GM18867 (cell line): ENCODE measurements around the gene CLDN4.
"Not testable (repeated sequence)": the region's sequence is repeated elsewhere in the genome, so short reads cannot be mapped to it uniquely, and the experiment has no call there.

ENCODE experiments used
- ATAC-seq: cut with Tn5 transposase; IDR thresholded peaks from one replicate; pipeline ENCODE4 v1.9.1; 2021; ENCODE audit warnings: mild to moderate bottlenecking, moderate library complexity; ENCODE audit not compliant: unreplicated experiment

CLDN4 gene

DNA sequence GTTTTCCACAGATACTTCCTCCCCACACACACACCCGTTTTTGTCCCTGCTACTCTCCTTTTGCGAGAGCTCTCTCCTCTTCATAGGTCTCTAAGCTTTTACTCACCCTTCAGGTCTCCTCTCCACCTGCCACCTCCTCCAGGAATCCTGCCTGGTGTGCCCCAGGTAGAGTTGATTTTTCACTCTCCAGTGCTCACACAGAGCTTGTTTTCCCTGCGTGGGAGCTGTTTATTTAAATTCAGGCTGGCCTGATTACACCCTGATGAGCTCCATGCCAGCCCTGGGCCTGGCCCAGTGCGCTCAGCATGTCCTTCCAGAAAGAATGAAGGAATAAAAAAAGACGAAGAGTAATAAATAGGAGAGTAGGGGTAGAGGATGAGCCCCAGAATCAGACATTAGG lies 7.5 kb upstream of the CLDN4 start:
- ATAC-seq = no peak

DNA sequence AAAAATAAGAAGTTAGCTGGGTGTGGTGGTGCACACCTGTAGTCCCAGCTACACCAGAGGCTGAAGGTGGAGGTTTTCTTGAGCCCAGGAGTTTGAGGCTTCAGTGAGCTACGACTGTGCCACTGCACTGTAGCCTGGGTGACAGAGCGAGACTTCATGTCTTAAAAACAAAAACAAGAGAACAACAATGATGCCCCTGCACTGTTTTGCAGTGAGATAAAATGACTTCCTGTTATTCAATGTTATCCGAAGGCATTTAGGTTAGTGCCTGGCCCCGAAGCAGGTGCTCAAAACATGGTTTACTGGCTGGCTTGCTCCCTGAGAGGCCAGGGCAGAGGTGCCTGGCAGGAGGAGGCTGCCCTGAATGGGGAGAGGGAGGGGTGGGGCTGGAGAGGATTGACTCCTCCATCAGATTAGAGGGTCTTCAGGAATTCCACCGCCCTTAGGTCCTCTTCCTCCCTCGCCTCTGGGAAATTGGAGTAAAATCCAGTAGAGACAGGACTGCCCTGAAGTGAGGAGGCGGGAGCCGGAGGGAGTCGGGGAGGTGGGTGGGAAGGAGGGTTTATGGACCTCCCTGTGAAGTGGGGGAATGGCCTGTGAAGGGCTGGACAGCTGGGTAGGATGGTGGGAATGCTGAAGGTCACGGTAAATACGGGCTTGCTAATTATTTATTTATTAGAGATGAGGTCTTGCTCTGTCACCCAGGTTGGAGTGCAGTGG lies 6.8 kb upstream of the CLDN4 start:
- no peak for ATAC-seq

DNA sequence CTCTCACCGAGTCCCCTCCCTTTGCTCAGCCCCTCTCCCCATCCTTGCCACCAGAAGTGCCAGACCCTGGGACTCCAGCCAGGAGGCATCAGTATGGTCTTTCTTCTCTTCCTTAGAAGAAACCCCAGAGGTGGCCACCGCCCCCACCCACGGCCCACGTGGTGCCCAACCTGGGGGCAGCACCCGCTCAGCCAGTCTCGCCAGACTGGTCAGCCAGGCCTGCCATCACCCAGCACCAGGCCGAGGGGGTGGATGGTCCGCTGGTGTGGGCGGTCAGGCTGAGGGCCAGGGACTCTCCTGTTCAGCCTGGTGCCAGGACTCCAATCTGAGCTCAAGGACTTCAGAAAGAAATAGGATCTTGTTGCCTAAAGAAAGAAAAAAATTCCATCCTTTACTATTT lies 5.8 kb upstream of the CLDN4 start:
- no peak for ATAC-seq

DNA sequence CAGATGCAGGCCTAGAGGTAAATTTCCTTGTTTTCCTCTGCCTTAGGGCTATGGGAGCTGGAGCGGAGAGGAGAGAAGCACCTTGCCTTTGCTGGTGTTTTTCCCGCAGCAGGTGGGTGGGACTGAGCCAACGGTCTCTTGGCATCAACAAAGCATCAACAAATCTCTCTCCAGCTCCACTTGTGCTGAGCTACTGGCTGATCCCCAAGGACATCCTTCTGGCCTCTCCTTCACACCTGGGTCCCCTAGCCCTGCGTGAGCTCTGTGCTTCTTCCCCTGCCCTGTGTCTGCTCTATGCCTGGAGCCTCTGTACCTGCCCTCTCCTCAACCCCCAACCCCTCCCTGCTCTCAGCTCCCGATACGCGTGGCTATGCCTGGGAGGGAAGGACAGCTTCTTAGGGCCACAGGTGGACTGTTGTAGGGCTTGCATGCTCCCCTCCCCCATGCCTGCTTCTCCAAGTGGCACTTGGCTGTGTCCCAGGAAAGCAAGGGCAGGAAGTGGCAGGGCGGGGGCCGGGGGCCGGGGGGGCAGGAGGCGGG lies 3.2 kb upstream of the CLDN4 start:
- no peak for ATAC-seq

DNA sequence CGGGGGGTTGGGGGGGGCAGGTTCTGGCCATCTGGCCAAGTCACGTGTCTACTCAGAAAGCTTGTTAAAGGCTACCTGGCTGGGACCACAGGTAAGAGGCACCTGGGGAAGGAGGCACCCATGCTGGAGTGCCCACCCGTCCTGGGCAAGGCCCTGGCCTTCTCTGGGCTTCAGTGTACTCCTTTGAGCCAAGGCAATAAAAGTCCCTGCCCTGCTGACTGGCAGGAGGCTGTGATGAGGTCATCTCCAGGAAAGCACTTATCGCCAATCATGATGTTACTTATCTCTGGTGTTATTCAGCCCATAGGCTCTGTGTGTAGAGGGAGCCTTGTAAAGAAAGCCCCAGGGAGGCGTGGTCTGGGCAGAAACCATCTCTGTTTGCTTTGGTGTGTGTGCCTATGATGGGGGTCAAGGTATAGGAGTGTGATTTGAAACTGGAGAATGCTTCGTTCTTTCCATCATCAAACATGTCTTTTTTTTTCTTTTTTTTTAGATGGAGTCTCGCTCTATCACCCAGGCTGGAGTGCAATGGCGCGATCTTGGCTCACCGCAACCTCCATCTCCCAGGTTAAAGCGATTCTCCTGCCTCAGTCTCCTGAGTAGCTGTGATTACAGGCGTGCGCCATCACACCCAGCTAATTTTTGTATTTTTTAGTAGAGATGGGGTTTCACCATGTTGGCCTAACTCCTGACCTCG lies 2.5 kb upstream of the CLDN4 start:
- ATAC-seq = no peak

DNA sequence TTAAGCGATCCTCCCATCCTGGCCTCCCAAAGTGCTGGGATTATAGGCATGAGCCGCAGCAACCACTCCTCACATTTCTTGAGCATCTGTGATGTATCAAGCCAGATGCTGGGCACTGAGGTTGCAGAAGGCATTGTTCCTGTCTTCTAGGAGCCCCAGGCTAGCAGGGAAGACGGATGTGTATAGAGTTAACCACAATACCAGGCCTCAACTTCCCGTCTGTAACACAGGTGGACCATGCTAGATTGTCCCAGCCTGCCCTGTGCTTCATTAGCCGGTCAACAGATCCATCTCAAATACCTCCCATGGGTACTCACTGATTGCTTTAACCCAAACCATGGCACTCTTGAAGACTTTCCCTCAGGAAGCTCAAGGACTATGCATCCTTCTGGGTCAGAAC lies 1.8 kb upstream of the CLDN4 start:
- ATAC-seq = no peak

DNA sequence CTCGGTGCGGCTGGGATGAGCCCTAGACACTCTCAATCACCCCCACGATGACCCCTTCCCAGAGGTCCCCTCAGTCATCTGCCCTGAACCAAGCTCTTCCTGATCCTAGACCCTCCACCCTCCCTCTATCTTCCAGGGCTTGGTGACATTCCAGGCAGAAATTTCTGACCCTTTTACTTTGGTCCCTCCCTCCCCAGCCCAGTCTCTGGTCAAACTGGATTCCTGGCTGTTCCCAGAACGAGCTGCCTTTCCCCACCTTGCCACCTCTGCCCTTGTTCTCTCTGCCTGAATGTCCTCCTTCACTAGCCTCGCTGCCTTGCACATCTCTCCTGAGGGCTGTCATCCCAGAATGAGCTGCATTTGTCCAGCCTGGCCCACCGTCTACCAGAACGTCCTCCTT lies 1.3 kb upstream of the CLDN4 start:
- ATAC-seq = no peak

DNA sequence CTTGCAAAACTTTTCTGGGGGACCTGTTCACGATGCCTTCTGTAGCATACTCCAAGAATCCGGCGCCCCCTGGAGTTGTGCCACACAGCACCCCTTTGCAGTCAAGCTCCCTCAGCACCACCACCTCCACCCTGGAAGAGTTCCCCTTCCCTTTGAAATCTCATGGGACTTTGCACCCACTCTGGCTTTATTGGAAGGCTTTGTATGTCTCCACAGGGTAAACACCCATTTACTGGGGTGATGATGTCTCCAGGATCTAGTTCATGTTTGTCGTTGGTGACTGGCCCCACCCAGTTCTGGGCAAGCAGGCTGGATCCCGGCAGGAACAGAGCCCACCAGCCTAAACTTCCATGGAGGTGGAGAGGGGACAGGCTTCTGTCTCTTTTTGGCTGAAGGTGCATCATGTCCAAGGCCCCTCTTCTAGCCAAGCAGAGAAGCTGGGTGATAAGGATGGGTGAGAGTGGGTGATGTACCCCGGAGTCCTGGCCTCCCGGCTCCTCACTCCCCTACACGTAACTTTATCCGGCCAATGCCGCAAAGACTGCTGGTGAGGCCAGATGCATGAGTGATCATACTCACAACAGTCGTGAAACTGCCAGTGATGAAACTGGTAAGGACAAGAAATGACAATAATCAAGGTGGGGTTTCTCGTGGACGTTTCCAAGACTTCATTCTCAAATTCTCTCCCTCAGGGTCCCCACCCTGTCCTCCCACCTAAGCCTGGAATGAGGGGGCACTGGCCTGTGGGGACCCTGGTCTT lies 695 bp upstream of the CLDN4 start:
- ATAC-seq = no peak

DNA sequence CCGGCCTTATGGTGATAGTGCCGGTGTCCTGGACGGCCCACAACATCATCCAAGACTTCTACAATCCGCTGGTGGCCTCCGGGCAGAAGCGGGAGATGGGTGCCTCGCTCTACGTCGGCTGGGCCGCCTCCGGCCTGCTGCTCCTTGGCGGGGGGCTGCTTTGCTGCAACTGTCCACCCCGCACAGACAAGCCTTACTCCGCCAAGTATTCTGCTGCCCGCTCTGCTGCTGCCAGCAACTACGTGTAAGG lies 713 bp downstream of the CLDN4 start:
- ATAC-seq = no peak

DNA sequence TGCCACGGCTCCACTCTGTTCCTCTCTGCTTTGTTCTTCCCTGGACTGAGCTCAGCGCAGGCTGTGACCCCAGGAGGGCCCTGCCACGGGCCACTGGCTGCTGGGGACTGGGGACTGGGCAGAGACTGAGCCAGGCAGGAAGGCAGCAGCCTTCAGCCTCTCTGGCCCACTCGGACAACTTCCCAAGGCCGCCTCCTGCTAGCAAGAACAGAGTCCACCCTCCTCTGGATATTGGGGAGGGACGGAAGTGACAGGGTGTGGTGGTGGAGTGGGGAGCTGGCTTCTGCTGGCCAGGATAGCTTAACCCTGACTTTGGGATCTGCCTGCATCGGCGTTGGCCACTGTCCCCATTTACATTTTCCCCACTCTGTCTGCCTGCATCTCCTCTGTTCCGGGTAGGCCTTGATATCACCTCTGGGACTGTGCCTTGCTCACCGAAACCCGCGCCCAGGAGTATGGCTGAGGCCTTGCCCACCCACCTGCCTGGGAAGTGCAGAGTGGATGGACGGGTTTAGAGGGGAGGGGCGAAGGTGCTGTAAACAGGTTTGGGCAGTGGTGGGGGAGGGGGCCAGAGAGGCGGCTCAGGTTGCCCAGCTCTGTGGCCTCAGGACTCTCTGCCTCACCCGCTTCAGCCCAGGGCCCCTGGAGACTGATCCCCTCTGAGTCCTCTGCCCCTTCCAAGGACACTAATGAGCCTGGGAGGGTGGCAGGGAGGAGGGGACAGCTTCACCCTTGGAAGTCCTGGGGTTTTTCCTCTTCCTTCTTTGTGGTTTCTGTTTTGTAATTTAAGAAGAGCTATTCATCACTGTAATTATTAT lies 1.2 kb downstream of the CLDN4 start:
- no peak for ATAC-seq

DNA sequence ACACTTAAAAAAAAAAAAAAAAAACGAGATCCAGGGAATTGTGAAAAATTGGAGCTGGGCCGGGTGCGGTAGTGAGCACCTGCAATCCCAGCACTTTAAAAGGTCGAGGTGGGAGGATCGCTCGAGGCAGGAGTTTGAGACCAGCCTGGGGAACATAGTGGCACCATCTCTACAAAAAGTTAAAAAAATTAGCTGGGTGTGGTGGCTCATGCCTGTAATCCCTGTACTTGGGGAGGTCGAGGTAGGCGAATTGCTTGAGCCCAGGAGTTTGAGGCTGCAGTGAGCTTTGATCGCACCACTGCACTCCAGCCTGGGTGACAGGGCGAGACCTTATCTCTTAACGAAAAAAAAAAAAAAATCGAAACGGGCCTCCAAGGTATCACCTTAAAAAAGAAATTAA lies 2.0 kb downstream of the CLDN4 start:
- no peak for ATAC-seq

DNA sequence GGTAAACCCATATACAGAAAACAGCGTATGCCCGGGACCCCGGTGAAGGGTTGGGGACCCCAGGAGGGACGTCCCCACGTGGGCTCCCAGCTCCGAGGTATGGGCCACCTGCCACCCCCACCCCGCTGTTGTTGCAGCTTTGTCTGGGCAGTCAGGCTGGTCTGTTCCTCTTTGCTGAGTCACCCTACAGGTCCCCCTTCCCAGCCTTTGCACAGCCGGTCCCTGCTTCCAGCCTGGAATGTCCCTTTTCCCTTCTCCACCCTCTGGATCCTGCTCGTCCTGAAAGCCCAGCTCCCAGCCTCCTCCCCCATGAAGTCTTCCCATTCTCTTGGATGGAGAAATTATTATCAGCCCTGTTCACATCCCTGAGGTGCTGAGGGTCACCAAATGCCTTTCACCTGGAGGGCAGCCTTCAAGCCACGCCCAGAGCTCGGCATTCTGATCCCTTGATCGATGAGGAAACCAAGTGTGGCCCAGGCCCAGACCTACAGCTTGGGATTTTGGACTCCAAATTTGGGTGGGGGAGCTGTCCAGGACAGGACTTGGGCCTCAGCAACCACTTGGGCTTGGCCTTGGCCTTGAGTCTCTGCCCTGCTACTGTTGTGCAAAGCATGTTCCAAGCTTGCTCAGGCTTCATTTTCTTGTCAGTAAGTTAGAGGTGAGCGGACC lies 2.6 kb downstream of the CLDN4 start:
- ATAC-seq = no peak

DNA sequence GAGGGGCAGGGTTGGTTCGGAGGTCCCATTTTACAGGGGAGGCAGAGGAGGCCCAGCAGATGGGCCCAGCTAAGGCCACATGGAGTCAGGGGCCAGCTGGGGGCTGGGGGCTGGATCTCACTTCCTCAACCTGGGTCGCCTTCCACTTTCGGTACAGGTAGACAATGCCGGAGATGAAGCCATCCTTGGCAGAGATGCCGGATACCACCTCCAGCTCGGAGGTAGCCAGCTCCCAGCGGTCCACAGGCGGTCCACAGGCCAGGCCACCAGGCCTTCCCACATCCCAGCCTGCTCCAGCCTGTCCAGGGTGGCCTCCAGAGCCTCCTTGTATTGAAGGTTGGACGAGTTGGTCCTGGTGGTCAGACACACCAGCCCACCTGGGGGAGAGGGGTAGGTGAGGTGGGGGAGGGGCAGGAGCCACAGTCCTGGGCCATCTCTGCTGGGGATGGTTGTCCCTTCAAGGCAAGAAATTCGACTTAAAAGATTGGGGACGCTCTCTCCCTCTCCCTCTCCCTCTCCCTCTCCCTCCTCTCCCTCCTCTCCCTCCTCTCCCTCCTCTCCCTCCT lies 3.9 kb downstream of the CLDN4 start:
- ATAC-seq = no peak

DNA sequence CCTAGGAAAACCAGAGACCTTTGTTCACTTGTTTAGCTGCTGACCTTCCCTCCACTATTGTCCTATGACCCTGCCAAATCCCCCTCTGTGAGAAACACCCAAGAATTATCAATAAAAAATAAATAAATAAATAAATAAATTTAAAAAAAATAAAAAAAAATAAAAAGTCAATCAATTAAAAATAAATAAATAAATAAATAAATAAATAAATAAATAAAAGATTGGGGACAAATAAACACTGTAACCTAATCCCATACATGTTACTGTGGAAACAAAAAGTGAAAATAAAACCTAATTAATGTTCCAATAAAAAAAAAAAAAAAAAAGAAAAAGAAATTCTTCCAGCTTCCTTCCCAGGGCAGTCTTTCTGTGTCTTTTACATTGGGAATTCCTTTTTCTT lies 6.4 kb downstream of the CLDN4 start:
- ATAC-seq = not testable (repeated sequence)

DNA sequence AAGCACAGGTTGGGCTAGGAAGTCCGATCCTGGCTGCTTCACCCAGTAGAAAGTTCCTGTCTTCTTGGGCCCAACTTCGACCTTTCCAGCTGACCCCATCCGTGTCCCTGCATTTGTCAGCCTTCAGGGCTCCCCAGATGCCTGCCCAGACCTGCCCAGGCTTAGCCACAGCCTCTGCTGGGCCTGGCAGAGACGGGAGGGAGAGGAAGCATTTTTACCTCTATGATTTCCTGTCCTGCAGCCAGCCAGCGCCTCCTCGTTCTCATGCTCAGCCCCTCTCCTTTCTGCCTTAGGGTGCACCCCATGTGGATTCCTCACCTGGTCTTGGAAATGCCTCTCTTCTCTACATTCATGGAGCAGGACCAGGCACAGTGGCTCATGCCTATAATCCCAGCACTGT lies 7.8 kb downstream of the CLDN4 start:
- no peak for ATAC-seq

DNA sequence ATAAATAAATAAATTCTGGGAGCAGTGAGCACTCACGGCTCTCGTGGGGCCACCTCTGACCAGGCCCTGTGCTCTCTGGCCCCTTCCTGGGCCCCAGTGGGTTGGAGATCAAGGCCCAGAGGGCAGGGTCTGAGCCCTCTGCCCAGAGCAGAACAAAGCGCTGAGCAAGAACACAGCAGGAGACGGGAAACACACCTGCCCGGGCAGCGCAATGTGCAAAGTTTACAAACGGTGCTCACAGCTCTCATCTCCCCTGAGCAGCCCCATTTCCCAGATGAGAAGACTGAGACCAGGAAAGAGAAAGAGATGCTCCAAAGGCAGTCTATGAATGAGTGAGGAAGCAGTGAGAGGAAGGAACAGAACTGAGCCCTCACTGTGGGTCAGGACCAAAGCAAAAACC lies 8.5 kb downstream of the CLDN4 start:
- no peak for ATAC-seq

DNA sequence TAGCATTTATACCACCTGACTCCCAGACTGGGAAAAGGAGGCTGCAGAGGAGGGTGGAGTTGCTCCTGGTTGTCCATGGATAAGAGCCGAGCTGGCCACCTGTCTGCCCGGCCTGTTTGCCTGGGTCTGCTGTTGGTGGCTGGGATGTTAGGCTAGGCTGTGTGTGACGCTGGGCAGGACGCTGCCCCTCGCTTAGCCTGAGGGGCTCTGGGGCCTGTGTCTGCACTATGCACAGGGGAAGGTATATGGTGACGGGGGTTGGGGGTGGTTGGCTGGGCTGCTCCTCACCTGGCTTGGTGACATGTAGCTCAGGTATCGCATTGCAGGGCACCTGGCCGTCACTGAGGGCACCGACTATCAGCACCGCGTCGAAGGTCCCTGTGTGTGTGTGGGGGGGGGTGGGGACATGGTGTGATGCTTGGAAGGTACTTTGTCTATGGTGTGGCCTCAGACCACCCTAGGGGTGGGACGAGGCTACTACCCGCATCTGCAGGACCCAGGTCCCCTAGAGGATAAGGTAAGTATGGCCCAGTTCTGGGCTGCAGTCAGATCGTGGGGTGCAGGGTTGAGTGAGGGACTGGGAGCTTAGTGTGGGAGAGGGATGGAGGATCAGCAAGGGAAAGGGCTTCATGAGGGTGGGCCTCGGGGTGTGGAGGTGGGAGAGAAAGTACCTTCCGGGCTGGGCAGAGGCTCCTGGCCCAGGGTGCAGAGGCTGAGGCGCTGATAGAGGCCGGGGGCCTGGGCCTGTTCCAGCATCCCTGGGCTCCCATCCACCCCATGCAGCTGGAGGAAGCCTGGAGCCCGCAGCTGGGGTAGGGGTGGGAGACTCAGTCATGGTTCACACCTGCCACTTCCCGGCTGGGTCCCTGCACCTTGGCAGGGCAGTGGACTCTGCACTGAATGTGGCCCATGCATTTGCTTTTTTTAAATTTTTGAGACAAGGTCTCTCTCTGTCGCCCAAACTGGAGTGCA lies 9.2 kb downstream of the CLDN4 start:
- no peak for ATAC-seq

DNA sequence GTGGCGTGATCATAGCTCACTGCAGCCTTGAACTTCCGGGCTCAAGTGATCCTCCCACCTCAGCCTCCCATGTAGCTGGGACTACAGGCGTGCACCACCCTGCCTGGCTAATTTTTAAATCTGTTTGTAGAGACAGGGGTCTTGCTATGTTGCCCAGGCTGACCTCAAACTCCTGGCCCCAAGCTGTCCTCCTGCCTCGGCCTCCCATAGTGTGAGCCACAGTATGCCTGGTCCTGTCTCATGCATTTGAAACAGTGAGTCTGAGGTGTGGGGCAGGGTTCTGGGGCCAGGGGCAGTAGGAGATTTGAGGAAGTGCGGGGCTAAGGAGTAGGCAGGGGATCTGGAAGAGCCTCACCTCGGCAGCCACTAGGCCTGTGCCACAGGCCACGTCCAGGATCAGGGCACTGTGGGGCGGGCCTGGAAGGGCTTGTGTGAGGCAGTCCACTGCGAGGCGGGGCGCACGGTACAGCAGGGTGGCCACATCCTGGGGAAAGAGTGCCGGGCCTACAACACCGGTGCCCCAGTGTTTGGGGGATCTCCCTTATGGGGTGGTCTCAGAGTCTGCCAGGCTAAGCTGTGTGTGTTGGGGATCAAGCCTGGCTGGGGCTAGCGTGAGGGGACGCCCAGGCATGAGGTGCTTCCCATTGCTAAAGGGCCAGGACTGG lies 10.1 kb downstream of the CLDN4 start:
- no peak for ATAC-seq

DNA sequence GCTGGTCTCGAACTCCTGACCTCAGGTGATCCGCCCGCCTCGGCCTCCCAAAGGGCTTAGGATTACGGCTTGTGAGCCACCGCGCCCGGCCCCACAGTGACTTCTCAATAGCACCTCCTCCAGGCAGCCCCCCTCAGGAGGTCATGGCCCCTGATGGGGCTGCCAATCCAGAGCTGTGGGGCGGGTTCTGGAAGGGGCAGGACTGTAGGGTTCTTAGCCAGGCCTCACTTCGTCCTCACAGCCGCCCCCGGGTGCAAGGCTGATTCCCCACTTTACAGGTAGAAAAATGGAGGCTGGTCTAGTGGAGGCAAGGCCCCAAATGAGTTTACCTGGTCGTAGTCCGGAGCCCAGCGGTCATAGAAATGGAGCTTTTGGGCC lies 10.9 kb downstream of the CLDN4 start:
- no peak for ATAC-seq
